Measurements from ENCODE around the gene CCDC7.

CCDC7 gene

DNA sequence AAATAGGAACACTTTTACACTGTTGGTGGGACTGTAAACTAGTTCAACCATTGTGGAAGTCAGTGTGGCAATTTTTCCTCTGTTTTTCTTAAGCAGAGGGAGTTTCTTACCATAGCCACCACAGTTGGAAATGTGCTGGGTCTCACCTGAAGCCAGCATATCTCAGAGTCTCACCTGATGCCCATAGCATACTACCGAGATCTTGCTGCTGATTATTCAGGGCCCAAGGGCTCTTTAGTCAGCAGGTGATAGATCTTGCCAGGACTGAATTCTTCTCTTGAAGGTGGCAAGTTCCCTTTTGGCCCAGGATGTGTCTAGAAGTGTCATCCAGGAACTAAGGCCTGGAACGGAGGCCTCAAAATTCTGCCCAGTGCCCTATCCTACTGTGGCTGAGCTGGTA is 215.4 kb downstream of the CCDC7 start:
- TF ChIP-seq, protein P1, sequence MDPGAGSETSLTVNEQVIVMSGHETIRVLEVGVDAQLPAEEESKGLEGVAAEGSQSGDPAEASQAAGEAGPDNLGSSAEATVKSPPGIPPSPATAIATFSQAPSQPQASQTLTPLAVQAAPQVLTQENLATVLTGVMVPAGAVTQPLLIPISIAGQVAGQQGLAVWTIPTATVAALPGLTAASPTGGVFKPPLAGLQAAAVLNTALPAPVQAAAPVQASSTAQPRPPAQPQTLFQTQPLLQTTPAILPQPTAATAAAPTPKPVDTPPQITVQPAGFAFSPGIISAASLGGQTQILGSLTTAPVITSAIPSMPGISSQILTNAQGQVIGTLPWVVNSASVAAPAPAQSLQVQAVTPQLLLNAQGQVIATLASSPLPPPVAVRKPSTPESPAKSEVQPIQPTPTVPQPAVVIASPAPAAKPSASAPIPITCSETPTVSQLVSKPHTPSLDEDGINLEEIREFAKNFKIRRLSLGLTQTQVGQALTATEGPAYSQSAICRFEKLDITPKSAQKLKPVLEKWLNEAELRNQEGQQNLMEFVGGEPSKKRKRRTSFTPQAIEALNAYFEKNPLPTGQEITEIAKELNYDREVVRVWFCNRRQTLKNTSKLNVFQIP (CRISPR knock-in tag; IDR thresholded peaks at IDR 0.05; ENCODE audit: borderline replicate concordance, low read depth) = no peak
- TF ChIP-seq SNAI2 (CRISPR knock-in tag; IDR thresholded peaks at IDR 0.05) = no peak
- no peak for ATAC-seq

DNA sequence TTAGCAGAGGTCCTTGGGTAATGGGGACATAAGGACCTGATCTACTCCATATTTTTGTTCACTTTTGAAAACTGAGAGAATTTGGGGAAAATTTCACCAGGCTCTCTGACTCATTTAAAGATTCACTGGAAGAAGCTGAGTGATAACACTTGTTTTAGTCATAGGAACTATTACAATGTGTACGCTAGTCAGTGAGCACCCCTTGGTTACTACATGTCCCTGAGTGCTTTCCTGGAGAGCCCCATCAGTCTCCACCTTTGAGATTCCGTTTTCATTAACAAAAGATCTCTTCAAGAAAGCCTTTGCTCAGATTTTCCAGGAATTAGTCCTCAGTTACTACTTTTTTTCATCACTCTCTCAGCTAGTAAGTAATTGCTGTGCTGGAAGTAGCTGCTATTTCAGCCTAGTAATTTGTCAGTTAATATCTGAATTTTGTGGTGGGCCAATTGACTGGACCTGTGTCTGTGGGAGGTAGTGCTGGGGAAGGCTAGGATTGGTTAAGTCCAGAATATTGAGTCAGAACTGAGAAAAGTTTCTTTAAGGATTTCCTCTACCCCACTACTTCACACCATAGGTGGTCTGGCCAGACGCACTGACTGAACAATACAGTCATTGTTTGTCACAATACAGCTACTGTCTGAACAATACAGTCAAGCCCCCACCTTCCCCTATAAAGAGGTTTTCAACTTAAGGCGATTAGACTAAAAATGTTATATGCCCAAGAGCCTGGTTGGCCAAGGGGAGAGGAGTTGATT is 235.0 kb downstream of the CCDC7 start:
- TF ChIP-seq, protein P2, sequence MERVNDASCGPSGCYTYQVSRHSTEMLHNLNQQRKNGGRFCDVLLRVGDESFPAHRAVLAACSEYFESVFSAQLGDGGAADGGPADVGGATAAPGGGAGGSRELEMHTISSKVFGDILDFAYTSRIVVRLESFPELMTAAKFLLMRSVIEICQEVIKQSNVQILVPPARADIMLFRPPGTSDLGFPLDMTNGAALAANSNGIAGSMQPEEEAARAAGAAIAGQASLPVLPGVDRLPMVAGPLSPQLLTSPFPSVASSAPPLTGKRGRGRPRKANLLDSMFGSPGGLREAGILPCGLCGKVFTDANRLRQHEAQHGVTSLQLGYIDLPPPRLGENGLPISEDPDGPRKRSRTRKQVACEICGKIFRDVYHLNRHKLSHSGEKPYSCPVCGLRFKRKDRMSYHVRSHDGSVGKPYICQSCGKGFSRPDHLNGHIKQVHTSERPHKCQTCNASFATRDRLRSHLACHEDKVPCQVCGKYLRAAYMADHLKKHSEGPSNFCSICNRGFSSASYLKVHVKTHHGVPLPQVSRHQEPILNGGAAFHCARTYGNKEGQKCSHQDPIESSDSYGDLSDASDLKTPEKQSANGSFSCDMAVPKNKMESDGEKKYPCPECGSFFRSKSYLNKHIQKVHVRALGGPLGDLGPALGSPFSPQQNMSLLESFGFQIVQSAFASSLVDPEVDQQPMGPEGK (CRISPR knock-in tag; IDR thresholded peaks at IDR 0.05; ENCODE audit: borderline replicate concordance) = no peak
- TF ChIP-seq ZNF565 (CRISPR knock-in tag; conservative IDR thresholded peaks at IDR 0.05; ENCODE audit: low read depth) (no peak), ZC3H10 (CRISPR knock-in tag; IDR thresholded peaks at IDR 0.05) (no peak), ZFP30 (CRISPR knock-in tag; IDR thresholded peaks at IDR 0.05) (no peak)
- TF ChIP-seq, protein P3, sequence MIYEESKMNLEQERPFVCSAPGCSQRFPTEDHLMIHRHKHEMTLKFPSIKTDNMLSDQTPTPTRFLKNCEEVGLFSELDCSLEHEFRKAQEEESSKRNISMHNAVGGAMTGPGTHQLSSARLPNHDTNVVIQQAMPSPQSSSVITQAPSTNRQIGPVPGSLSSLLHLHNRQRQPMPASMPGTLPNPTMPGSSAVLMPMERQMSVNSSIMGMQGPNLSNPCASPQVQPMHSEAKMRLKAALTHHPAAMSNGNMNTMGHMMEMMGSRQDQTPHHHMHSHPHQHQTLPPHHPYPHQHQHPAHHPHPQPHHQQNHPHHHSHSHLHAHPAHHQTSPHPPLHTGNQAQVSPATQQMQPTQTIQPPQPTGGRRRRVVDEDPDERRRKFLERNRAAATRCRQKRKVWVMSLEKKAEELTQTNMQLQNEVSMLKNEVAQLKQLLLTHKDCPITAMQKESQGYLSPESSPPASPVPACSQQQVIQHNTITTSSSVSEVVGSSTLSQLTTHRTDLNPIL (CRISPR knock-in tag; IDR thresholded peaks at IDR 0.05; ENCODE audit: low read depth) = no peak
- no peak for ATAC-seq

DNA sequence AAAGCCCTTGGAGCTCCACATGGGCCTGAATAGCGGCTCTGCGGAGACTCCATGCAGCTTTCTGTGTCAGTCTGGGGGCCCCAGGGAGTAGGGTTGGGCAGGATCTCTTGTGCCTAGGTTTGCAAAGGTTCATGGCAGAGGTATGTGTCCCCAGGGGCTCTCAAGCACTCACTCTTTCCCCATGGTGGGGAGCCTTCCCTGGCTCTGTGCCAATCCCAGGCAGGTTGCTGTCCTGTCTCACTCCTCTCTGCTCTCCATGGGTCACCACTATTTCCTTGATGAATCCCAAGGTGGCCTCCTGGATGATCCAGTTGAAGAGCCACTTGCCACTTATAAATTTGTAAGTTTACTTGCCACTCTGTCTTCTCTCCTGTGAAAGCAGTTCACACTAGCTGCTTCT is 238.4 kb downstream of the CCDC7 start:
- no peak for ATAC-seq
- TF ChIP-seq, protein P2 (CRISPR knock-in tag; IDR thresholded peaks at IDR 0.05; ENCODE audit: borderline replicate concordance) = no peak
- TF ChIP-seq SNAI2 (CRISPR knock-in tag; IDR thresholded peaks at IDR 0.05) = no peak
- no peak for TF ChIP-seq ZNF70 (CRISPR knock-in tag; IDR thresholded peaks at IDR 0.05)
- no peak for TF ChIP-seq ZFP3 (CRISPR knock-in tag; IDR thresholded peaks at IDR 0.05)
- TF ChIP-seq ISL1 (CRISPR knock-in tag; IDR thresholded peaks at IDR 0.05) = no peak
- TF ChIP-seq, protein P3 (CRISPR knock-in tag; IDR thresholded peaks at IDR 0.05; ENCODE audit: low read depth) = no peak
- TF ChIP-seq, protein P4, sequence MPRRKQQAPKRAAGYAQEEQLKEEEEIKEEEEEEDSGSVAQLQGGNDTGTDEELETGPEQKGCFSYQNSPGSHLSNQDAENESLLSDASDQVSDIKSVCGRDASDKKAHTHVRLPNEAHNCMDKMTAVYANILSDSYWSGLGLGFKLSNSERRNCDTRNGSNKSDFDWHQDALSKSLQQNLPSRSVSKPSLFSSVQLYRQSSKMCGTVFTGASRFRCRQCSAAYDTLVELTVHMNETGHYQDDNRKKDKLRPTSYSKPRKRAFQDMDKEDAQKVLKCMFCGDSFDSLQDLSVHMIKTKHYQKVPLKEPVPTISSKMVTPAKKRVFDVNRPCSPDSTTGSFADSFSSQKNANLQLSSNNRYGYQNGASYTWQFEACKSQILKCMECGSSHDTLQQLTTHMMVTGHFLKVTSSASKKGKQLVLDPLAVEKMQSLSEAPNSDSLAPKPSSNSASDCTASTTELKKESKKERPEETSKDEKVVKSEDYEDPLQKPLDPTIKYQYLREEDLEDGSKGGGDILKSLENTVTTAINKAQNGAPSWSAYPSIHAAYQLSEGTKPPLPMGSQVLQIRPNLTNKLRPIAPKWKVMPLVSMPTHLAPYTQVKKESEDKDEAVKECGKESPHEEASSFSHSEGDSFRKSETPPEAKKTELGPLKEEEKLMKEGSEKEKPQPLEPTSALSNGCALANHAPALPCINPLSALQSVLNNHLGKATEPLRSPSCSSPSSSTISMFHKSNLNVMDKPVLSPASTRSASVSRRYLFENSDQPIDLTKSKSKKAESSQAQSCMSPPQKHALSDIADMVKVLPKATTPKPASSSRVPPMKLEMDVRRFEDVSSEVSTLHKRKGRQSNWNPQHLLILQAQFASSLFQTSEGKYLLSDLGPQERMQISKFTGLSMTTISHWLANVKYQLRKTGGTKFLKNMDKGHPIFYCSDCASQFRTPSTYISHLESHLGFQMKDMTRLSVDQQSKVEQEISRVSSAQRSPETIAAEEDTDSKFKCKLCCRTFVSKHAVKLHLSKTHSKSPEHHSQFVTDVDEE (CRISPR knock-in tag; IDR thresholded peaks at IDR 0.05) = no peak
- no peak for TF ChIP-seq CSDC2 (CRISPR knock-in tag; IDR thresholded peaks at IDR 0.05)
- TF ChIP-seq ARNTL (CRISPR knock-in tag; IDR thresholded peaks at IDR 0.05; ENCODE audit: borderline replicate concordance, low read depth) = no peak
- no peak for TF ChIP-seq ZNF8 (CRISPR knock-in tag; IDR thresholded peaks at IDR 0.05)
- no peak for TF ChIP-seq GLIS3 (CRISPR knock-in tag; IDR thresholded peaks at IDR 0.05)
- no peak for TF ChIP-seq PPARA (CRISPR knock-in tag; IDR thresholded peaks at IDR 0.05; ENCODE audit: borderline replicate concordance)
- TF ChIP-seq TCF4 (CRISPR knock-in tag; IDR thresholded peaks at IDR 0.05; ENCODE audit: borderline replicate concordance) = no peak
- no peak for TF ChIP-seq RARB (CRISPR knock-in tag; IDR thresholded peaks at IDR 0.05)
- TF ChIP-seq, protein P1 (CRISPR knock-in tag; IDR thresholded peaks at IDR 0.05; ENCODE audit: borderline replicate concordance, low read depth) = no peak
